Sigmoid colon (tissue), 4 donors: ENCODE results near the gene RARRES2.
"Not testable (repeated sequence)": the region's sequence is repeated elsewhere in the genome, so short reads cannot be mapped to it uniquely, and the experiment has no call there.

Experiments
- EP300 ChIP-seq, 4 donors: sonication (generic); formaldehyde crosslinking; IDR thresholded peaks; one replicate each; pipeline ENCODE4 v1.6.1; 2017; ENCODE audit warnings: antibody characterized with exemption in 4 of 4
- POLR2A ChIP-seq, 2 donors: fragments of 450-650 bp; IDR thresholded peaks; one replicate each; pipeline ENCODE4 v1.6.1; 2016; ENCODE audit warnings: antibody characterized with exemption in 2 of 2, mild to moderate bottlenecking in 2 of 2, moderate library complexity in 2 of 2
- TF ChIP-seq, protein P1 (sequence below), 4 experiments: fragments of 450-650 bp in 3 of 4; fragments of 200-600 bp in 1 of 4; IDR thresholded peaks; one replicate each; pipeline ENCODE4 v1.5.1; 2016 to 2019; ENCODE audit warnings: antibody characterized with exemption in 4 of 4, mild to moderate bottlenecking in 3 of 4, moderate library complexity in 2 of 4

DNA sequence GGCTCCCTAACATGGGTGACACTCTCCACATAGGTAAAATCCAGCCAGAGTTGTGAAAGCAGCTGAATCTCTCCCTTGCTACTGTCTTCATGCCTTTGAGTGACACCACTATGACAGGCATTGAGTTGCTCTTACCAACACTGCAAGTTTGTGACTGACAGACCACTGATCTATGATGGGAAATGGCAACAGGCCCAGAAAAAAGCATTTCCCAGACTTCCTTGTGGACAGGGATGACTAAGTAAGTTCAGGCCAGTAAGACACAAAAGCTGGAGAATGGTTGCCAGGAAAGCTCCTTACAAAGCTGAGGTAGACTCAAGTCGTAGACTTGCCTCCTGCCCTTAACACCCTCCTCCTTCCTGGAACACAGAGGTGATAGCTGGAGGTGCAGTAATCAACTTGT, 38.5 kb downstream of the RARRES2 start:
- TF ChIP-seq POLR2A, EP300 (IDR thresholded peaks at IDR 0.05): not testable (repeated sequence)
- TF ChIP-seq, protein P1, sequence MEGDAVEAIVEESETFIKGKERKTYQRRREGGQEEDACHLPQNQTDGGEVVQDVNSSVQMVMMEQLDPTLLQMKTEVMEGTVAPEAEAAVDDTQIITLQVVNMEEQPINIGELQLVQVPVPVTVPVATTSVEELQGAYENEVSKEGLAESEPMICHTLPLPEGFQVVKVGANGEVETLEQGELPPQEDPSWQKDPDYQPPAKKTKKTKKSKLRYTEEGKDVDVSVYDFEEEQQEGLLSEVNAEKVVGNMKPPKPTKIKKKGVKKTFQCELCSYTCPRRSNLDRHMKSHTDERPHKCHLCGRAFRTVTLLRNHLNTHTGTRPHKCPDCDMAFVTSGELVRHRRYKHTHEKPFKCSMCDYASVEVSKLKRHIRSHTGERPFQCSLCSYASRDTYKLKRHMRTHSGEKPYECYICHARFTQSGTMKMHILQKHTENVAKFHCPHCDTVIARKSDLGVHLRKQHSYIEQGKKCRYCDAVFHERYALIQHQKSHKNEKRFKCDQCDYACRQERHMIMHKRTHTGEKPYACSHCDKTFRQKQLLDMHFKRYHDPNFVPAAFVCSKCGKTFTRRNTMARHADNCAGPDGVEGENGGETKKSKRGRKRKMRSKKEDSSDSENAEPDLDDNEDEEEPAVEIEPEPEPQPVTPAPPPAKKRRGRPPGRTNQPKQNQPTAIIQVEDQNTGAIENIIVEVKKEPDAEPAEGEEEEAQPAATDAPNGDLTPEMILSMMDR (IDR thresholded peaks at IDR 0.05), result not testable (repeated sequence)
